DND-41 (cell line): ENCODE measurements around the gene PPP1R15B.

Source experiments
- EZH2 ChIP-seq: IDR thresholded peaks from 3 replicates; pipeline ENCODE4 v1.6.1; 2012; ENCODE audit warnings: borderline replicate concordance, low read depth, mild to moderate bottlenecking, moderate library complexity, low read length, inconsistent platforms; ENCODE audit not compliant: severe bottlenecking
- TF ChIP-seq, protein P1 (sequence below): IDR thresholded peaks from 2 replicates; pipeline ENCODE4 v1.5.1; 2012; ENCODE audit warnings: borderline replicate concordance, low read length, moderate library complexity, mild to moderate bottlenecking; ENCODE audit not compliant: poor library complexity, severe bottlenecking; ENCODE audit errors: extremely low read depth

DNA sequence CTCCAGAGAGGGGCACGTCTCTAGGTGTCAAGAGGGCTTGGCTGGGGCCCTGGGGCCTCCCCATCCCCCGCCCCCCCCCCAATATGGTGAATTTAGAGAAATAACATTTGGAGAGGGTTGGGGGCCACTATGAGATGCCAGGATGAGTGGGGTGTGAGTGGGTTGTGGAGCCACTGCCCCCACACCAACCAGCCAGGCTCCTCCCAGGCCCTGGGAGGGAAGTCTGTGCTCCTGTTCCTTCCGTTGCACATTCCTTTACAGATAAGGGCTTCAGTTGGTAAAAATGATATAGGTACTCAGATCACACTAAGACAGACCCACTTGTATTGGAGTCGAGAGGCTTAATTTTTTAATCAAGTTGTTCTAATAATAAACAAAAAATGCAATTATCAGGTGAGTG lies 51.3 kb downstream of the PPP1R15B start:
- no peak for TF ChIP-seq EZH2
- TF ChIP-seq, protein P1, sequence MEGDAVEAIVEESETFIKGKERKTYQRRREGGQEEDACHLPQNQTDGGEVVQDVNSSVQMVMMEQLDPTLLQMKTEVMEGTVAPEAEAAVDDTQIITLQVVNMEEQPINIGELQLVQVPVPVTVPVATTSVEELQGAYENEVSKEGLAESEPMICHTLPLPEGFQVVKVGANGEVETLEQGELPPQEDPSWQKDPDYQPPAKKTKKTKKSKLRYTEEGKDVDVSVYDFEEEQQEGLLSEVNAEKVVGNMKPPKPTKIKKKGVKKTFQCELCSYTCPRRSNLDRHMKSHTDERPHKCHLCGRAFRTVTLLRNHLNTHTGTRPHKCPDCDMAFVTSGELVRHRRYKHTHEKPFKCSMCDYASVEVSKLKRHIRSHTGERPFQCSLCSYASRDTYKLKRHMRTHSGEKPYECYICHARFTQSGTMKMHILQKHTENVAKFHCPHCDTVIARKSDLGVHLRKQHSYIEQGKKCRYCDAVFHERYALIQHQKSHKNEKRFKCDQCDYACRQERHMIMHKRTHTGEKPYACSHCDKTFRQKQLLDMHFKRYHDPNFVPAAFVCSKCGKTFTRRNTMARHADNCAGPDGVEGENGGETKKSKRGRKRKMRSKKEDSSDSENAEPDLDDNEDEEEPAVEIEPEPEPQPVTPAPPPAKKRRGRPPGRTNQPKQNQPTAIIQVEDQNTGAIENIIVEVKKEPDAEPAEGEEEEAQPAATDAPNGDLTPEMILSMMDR = no peak
